ENCODE measurements around the gene IGBP1. TPM values are rescaled to one million over a fixed set of nuclear protein-coding genes. Genes with fewer than 3 reads are reported as not detected.
"Not testable (repeated sequence)": the region's sequence is repeated elsewhere in the genome, so short reads cannot be mapped to it uniquely, and the experiment has no call there.

IGBP1 gene
- total RNA-seq, result 63.4 and 66.5 TPM in 2 replicates

DNA sequence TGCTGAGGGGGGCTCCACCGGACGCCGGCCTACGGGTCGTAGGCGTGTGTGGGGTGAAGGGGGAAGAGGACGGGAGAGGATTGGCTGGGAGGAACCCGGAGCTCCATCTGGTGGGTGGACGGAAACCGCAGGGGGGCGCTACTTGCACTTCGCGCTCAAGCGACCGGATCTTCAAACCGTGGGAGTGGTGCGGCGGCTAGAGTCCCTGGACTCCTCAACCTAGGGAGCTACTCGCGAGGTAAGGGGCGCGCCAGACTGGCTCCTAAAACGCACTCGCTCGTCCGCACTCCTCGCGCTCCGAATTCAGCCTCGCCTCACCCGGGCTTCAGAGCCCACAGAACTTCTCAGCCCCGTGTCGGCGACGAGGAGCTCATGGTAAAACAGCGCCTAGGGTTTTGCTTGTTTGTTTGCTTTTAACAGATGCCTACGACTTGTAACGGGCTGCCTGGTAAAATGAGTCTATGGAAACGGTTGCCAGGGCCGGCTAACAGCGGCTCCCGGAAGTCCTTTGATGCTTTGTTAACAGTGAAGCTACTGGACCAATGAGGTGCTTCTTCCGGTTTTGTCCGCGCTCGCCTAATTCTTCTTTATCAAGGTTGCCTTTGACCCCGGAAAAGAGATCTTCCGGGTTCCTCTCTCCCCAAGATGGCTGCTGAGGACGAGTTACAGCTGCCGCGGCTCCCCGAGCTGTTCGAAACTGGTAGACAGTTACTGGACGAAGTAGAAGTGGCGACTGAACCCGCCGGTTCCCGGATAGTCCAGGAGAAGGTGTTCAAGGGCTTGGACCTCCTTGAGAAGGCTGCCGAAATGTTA lies at the start of gene IGBP1:
TSS of gene IGBP1 (plus strand) at position 145 of the 813 bp plus-strand sequence. CDS start at position 646, 501 bp downstream.
- peak; percentile 85 to 87 for DNase-seq (ENCODE audit: low read depth in 2 of 2)

DNA sequence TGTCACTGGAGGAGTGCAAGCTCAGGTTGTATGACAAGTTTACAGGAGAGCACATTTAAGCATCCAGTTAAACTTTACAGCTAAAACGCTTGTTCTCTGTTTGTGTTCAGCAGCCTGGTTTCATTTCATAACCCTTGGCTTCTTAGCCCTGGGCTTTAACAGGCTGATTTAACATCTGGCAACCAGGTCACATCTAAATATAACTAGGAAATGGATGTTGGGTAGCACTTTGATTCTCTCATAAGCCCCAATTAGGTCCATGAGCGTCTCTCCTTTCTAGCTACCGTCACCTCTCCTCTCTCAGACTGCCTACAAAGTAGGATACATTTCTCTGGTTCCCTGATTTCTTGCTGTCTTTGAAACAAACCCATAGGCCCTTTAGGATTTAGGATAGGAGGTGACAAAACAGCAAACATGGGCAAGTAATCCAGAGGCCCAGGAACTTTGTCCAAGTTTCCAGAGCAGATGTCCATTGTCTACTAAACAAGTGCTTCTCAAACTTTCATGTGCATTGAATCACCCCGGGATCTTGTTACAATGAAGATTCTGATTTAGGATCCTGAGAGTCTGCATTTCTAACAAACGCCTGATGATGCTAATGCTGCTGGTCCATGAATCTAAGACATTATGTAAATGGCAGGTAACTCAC lies 48.5 kb upstream of the IGBP1 start:
- no peak for DNase-seq (ENCODE audit: low read depth in 2 of 2)

DNA sequence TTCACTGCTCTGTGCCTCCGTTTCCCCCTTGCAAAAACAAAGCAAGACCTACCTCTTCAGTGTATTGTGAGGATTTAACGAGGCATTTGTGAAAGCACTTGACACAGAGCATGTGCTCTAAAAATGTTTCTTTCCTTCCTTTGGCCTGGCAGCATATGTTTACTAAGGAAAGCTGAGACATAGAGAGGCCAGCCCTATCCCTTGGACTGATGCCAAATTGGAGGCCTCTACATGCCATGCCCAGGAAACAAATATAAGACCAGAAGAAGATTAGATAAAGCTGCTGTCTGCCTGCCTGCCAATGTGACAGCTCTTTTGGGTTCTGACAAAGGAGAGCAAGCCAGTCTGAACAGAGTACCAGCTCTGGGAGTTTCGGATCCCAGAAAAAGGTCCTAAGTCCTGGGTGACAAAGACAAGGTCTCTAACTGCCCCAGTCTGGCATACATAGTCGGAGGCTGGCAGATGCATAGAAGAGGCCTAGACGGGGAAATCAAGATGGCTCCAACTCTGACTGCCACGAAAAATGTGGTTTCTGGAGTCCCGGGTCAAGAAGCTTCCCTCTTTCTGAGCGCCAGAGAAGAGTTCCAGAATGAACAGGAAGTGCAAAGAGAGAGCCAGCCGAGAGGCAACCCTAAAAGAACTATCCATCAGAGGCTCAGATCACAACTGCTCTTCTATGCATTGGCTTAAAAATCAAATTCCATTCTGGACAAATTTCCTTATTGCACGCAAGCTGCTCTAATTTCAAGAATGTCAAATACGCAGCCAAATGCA lies 45.2 kb upstream of the IGBP1 start:
- DNase-seq (ENCODE audit: low read depth in 2 of 2), result peak; percentile 43 to 66

DNA sequence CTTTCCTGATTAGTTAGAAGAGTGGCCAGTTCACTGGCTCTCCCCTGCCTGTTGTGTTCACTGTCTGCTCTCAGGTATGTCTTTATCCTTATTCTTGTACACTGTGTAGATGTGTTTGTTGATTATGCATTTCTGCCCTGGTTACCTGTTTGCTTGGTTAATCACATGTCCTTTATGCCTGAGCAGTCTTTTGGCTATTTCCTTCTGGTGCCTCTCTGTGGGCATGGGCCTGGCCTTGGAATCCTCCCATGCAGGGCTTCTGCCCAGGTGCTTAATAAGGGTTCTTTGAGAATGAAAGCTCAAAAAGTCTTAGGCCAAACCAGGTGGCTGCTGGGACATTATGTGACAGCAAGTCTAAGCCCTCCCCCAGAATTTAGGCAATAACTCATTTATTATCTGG lies 44.5 kb upstream of the IGBP1 start:
- no peak for DNase-seq (ENCODE audit: low read depth in 2 of 2)

DNA sequence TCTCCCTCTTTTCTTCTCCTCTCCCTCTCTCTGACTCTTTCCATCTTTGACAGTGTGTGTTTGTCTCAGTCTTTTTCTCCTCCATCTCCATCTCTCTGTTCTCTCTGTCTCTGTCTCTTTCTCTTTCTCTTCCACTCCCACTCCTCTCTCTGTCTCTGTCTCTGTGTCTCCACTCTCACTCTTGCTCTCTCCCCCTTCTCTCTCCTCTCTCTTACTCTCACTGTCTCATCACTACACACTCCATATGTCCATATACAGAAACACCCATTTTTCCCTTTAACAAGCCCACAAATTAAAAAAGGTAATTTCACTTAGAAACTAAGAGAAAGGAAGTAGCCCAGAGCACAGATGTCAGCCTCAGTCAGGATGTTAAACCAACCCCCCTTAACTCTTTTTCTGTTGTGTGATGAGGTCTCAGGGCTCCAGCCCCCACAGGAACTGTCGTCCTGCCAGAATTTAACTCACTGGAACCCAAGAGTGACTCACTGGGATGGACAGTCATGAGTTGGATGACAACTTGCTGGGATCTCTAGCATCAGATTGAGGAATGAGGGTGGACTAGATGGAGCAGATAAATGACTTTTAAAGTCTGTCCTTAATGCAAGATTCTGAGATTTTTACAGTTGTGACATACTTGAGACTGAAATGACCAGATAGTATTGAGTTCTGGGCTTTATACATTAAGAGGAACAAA lies 43.5 kb upstream of the IGBP1 start:
- peak; percentile 74 to 81 for DNase-seq (ENCODE audit: low read depth in 2 of 2)

DNA sequence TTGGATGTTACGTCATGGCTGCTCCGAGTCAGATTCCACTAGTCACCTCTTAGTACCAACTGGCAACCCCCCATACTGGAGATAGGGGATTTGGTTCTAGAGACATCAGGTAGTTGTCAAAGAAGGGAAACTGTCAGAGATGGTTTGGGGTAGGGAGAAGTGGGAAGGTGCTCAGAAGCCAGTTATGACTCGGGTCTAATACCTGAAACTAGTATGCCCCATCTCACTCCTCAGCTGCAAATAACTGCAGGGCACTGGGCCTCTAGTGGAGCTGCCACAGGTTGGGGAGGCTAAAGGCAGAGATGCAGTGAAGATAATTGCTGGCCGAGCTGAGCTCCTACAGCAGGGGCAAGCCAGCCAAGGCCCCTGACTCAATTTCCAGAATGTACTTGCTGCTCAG lies 41.0 kb upstream of the IGBP1 start:
- no peak for DNase-seq (ENCODE audit: low read depth in 2 of 2)

DNA sequence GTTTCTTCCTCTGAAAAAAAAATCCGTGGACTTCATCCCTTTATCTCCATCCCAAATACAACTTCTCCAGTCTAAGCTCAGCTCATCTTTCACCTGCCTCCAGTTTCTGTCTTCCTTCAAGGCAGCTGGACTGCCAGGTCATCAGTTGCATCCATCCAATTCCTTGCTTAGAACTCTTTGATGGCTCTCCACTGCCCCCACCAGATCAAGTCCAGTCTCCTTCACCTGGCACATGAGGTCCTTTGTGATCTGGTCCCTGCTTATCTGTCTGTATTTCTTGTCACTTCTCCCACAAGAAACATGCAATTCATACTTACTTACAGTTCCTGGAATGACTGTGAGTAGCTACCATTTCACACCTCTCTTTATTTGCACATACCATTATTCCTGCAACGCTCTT lies 37.2 kb upstream of the IGBP1 start:
- DNase-seq (ENCODE audit: low read depth in 2 of 2), result peak; percentile 53 to 62

DNA sequence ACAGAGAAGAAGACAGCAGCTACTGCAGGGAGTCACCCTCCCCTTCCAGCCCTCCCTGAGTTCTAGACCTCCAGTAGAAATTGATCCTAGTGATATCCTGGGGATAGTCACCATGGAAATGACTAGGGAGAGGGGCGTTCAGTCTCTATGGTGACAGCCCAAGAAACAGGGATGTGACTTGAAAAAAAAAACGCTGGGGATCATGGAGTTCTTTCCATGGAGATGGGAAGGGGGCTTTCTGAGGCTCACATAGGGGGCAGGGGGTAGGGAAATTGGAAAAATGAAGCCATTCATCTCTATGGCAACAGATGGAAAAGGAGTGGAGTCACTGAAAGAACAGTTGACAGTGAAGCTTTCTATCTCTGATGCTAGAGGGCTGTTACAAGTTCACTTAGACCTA lies 28.0 kb upstream of the IGBP1 start:
- DNase-seq (ENCODE audit: low read depth in 2 of 2), result no peak

DNA sequence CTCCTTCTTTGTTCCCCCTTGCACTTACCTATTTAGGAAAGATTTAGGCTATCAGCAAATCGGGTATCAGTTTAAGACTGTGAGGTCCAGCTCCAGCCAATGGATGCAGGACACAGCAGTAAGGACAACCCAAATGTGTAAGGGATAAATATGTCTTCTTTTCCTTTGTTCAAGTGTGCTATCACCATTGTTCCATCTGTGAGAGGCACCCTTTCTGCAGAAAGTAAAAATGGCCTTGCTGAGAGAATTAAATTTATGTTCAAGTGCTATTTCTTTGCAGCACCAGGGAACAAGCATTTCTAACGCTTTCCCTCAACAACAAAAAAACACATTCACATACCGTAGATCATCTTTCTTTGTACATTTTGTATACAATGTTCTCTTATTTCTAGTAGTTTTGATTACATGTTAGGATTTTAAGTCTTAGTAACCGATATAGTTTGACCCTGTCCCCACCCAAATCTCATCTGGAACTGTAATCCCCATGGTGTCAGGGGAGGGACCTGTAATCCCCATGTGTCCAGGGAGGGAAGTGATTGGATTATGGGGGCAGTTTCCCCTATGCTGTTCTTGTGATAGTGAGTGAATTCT lies 21.7 kb upstream of the IGBP1 start:
- not testable (repeated sequence) for DNase-seq (ENCODE audit: low read depth in 2 of 2)

DNA sequence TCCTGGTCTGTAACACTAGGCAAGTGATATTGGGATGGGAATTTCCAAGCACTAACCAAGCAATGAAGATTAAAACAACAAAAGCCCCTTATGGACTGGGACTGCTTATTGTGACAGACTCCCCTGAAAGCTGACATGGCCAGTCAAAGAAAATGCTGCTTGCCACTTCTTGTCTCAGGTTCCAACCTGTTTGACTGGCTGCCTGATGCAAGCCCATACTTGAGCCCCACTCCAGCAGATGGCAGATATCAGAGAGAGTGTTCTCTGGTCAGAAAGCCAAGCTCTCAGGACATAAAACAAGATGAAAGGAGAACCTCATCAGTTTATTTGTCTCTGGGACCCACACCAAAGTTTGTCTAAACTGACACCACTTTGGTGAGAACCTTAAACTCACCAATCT lies 15.5 kb upstream of the IGBP1 start:
- no peak for DNase-seq (ENCODE audit: low read depth in 2 of 2)

DNA sequence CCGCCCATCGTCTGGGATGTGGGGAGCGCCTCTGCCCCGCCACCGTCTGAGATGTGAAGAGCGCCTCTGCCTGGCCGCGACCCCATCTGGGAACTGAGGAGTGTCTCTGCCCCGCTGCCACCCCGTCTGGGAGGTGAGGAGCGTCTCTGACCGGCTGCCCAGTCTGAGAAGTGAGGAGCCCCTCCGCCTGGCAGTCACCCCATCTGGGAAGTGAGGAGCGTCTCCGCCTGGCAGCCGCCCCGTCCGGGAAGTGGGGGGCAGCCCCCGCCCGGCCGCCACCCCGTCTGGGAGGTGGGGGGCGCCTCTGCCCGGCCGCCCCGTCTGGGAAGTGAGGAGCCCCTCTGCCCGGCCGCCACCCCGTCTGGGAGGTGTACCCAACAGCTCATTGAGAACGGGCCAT lies 10.2 kb upstream of the IGBP1 start:
- not testable (repeated sequence) for DNase-seq (ENCODE audit: low read depth in 2 of 2)

DNA sequence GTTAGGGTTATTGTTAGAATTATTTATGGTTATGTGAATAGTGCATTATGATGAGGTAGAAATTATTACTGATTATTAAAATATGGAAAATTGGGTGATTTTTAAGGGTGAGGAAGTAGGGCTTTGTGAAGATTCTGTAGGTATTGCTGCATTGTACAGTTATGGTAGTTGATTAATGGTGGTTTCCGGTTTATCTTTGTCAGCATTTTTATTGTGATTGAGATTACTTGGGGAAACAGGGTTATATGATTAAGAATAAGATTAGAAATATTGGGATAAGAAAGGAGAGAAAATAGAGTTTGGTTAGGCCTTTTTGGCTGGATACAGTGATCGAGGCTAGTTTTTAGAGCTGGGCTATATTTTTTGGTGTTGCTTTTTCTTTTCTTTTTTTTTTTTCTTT lies 8.6 kb upstream of the IGBP1 start:
- DNase-seq (ENCODE audit: low read depth in 2 of 2), result no peak

DNA sequence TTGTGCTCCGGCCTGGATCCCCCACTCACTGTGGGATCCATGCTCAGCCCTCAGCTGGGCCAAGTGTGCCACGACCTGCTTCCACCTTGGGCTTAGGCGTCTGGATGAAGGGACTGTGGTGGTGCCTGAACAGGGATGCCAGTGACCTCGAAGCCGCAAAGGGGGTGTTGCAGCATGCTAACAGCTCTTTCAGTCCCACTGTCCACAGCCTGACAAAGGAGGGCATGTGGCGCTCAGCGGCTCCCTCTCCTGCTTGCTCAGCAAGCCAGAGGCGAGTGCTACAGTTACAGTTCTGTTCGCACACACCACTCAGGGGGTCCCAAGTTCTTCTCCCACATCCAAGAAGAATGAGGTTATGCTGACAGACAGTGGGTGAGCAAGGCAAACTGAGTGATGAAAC lies 5.2 kb upstream of the IGBP1 start:
- DNase-seq (ENCODE audit: low read depth in 2 of 2), result no peak

DNA sequence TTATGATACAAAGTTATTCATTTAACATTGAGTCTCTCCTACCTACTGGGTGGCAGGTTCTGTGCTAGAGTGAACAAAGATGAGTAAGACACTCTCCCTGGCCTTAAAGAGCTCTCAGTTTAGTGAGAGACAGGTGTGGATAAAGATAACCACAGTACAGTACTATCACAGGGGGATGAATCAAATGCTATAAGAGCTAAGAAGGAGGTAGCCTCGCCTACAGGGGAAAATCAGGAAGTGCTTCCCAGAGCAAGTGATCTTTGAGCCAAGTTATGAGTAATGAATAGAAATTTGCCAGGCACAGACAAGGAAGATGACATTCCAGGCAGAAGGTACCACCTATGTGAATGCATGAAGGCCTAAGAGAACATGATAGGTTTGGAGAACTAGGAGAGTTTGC lies 3.4 kb upstream of the IGBP1 start:
- peak in 1 of 2 donors; percentile 5 for DNase-seq (ENCODE audit: low read depth in 2 of 2)

DNA sequence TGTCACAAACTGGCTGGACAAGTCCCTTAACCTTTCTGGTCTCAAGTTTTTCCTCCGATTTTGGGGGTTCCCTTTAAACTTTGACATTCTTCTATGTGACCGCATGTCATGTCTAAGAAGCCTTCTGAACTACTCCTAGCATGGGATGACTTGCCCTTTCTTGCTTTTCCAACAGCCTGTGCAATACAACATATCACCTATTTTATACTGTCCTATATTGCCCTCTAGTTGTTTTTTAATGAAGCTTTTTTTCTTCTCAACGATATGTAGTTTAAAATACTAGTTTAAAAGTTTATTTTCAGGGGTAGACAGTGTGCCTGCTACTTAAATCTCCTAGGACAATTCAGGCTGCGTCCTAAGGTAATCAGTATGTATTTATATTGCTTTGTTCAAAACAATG lies 1.0 kb upstream of the IGBP1 start:
- DNase-seq (ENCODE audit: low read depth in 2 of 2), result no peak

DNA sequence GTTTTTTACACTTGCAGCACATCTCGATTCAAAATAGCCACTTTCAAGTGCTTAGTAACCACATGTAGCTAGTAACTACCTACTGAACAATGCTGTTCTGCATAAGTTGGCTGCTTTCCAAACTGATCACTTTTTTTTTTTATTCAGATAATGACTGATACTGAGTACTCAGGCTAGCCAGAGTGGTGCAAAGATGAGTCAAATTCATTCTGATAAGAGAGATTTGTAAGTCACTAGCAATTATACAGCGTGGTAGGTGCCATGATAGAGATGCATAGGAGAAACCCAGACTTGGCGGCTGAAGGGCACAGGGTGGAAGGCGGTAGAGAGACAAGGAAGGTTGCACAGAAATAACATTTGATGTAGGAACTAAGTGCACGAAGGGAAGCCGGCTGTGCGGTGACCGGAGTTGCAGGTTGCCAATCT lies 357 bp upstream of the IGBP1 start:
- DNase-seq (ENCODE audit: low read depth in 2 of 2), result peak; percentile 30 to 41

DNA sequence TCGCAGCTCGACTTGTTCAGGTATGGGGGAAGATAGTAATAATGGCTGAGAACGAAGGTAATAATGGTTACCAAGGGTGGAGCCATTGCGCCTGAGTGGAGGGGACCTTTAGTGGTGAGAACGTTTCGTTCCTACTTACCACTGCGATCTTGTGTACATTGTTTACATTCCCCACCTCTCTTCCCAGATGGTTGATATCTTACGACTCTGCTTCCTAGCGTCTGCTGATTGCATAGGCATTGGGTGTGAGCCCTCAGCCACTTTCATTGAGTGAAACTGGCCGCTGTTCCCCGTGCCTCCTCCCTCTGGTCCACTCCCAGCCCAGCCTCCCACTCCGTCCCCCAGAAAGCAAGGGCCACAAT lies 850 bp downstream of the IGBP1 start:
- peak in 1 of 2 donors; percentile 13 for DNase-seq (ENCODE audit: low read depth in 2 of 2)

DNA sequence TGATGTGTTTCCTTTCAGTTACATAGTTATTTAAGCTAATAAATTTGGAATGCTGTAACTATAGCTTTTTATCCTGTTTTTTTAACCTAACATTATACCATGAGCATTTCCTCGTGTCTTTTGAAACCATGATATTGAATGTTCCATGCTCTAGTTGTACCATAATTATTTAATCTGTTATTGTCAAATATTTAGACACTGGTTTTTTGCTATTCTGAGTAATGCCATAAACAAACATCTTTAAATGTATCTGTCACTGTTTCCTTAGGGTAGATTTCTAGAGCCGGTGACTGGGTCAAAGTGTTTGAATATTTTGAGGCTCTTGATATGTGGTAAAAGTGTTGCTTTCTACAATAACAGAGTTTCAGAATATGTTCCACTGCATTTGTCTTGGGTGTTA lies 5.4 kb downstream of the IGBP1 start:
- no peak for DNase-seq (ENCODE audit: low read depth in 2 of 2)

DNA sequence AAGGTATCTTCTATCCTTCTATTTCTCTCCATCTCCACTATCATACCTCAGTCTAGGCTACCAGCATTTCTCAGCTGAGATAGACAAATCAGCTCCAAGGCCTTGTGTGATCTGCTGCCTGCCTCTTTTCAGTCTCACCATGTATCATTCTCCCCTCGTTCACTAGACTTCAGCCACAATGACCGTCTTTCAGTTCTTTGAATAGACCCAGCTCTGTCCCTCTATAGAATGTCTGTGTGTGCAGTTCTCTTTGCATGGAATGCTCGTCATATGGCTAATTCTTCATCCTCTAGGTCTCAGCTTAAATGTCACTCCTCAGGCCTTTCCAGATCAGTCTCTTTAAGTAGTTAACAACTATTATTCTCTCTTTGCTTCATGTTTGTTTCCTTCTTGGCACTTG lies 6.5 kb downstream of the IGBP1 start:
- no peak for DNase-seq (ENCODE audit: low read depth in 2 of 2)

DNA sequence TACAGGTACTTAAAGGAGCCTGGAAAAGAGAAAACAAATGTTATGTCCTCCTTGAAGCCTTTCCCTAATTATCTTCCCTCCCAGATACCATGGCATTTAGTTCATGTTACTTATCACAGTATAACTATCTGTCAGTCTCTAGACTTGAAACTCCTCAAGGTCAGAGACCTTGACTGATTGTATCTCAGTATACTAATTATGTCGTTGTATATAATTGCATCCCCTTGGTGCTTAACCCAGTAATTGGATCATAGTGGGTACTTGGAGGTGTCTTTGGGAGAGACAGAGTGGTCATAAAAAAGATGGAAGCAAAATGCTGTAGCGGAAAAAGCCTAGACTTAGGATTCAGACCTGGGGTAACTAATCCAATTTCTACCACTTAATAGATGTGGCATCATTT lies 8.1 kb downstream of the IGBP1 start:
- no peak for DNase-seq (ENCODE audit: low read depth in 2 of 2)
